HepG2 (cell line): ENCODE measurements around the gene FSD2. TPM values are rescaled to one million over a fixed set of nuclear protein-coding genes. Genes with fewer than 3 reads are reported as not detected.

Experiments used
- AHR ChIP-seq: IDR thresholded peaks from 2 replicates; pipeline ENCODE4 v1.6.1; 2018; ENCODE audit warnings: missing genetic modification reagents, missing compliant biosample characterization
- CAMTA2 ChIP-seq: sonication (generic); formaldehyde crosslinking; IDR thresholded peaks from 2 replicates; pipeline ENCODE4 v1.4.0; 2020; ENCODE audit warnings: mild to moderate bottlenecking, missing genetic modification reagents, borderline replicate concordance
- CEBPG ChIP-seq: IDR thresholded peaks from 2 replicates; pipeline ENCODE4 v1.6.1; 2016
- CREBL2 ChIP-seq: sonication (generic); formaldehyde crosslinking; IDR thresholded peaks from 2 replicates; pipeline ENCODE4 v1.8.1; 2023; ENCODE audit warnings: missing genetic modification reagents, mild to moderate bottlenecking, borderline replicate concordance
- DMAP1 ChIP-seq: IDR thresholded peaks from 2 replicates; pipeline ENCODE4 v1.6.1; 2016
- ELK4 ChIP-seq: sonication (generic); formaldehyde crosslinking; IDR thresholded peaks from 2 replicates; pipeline ENCODE4 v1.9.0; 2021; ENCODE audit warnings: missing genetic modification reagents, borderline replicate concordance
- FOSL1 ChIP-seq: sonication (generic); formaldehyde crosslinking; IDR thresholded peaks from 2 replicates; pipeline ENCODE4 v1.9.0; 2021; ENCODE audit warnings: missing genetic modification reagents, borderline replicate concordance
- GATAD2A ChIP-seq: IDR thresholded peaks from 2 replicates; pipeline ENCODE4 v1.6.1; 2016
- GMEB2 ChIP-seq: IDR thresholded peaks from 2 replicates; pipeline ENCODE4 v1.6.1; 2016; ENCODE audit warnings: missing biosample characterization, missing genetic modification reagents, low read depth
- IKZF5 ChIP-seq: IDR thresholded peaks from 2 replicates; pipeline ENCODE4 v1.6.1; 2018; ENCODE audit warnings: missing genetic modification reagents, mild to moderate bottlenecking, missing compliant biosample characterization
- KAT8 ChIP-seq: IDR thresholded peaks from 2 replicates; pipeline ENCODE4 v1.6.1; 2016; ENCODE audit warnings: missing genetic modification reagents, missing compliant biosample characterization
- KDM2A ChIP-seq: sonication (generic); formaldehyde crosslinking; IDR thresholded peaks from 2 replicates; pipeline ENCODE4 v1.4.0; 2020; ENCODE audit warnings: low read depth, missing genetic modification reagents, borderline replicate concordance
- MEF2D ChIP-seq: sonication (generic); formaldehyde crosslinking; IDR thresholded peaks from 2 replicates; pipeline ENCODE4 v1.5.1; 2020; ENCODE audit warnings: mild to moderate bottlenecking, missing genetic modification reagents
- MIXL1 ChIP-seq: IDR thresholded peaks from 2 replicates; pipeline ENCODE4 v1.6.1; 2016
- MTF1 ChIP-seq: sonication (generic); formaldehyde crosslinking; IDR thresholded peaks from 2 replicates; pipeline ENCODE4 v1.5.0; 2020; ENCODE audit warnings: missing genetic modification reagents
- NCOR1 ChIP-seq: fragments of 200-600 bp; sonication (generic); IDR thresholded peaks from 2 replicates; pipeline ENCODE4 v1.7.0; 2017; ENCODE audit warnings: antibody characterized with exemption, low read length, borderline replicate concordance
- REPIN1 ChIP-seq: sonication (generic); formaldehyde crosslinking; IDR thresholded peaks from 2 replicates; pipeline ENCODE4 v1.8.0; 2022; ENCODE audit warnings: missing genetic modification reagents, low read depth, mild to moderate bottlenecking, borderline replicate concordance
- SAFB2 ChIP-seq: sonication (generic); formaldehyde crosslinking; IDR thresholded peaks from 2 replicates; pipeline ENCODE4 v1.5.1; 2020; ENCODE audit warnings: missing genetic modification reagents, low read depth, mild to moderate bottlenecking, borderline replicate concordance
- SRF ChIP-seq: IDR thresholded peaks from 2 replicates; pipeline ENCODE4 v1.6.1; 2011; ENCODE audit warnings: mild to moderate bottlenecking, low read depth, low read length, moderate library complexity
- TOE1 ChIP-seq: sonication (generic); formaldehyde crosslinking; IDR thresholded peaks from 2 replicates; pipeline ENCODE4 v1.4.0; 2020; ENCODE audit warnings: mild to moderate bottlenecking, missing genetic modification reagents
- ZBTB34 ChIP-seq: sonication (generic); formaldehyde crosslinking; IDR thresholded peaks from 2 replicates; pipeline ENCODE4 v1.8.0; 2022; ENCODE audit warnings: mild to moderate bottlenecking, missing genetic modification reagents
- ZBTB37 ChIP-seq: sonication (generic); formaldehyde crosslinking; IDR thresholded peaks from 2 replicates; pipeline ENCODE4 v1.4.0; 2020; ENCODE audit warnings: mild to moderate bottlenecking, missing genetic modification reagents
- ZNF460 ChIP-seq: sonication (generic); formaldehyde crosslinking; IDR thresholded peaks from 2 replicates; pipeline ENCODE4 v1.5.1; 2020; ENCODE audit warnings: missing genetic modification reagents, mild to moderate bottlenecking, borderline replicate concordance
- ZNF547 ChIP-seq: sonication (generic); formaldehyde crosslinking; IDR thresholded peaks from 2 replicates; pipeline ENCODE4 v1.5.1; 2020; ENCODE audit warnings: mild to moderate bottlenecking, missing genetic modification reagents
- polyA plus RNA-seq, 8 experiments: library from polyadenylated mRNA; depleted of rRNA in 3 of 8; stranded (reverse) in 7 of 8; unstranded in 1 of 8; fragments of >200 nt; fragmentation: Illumina TruSeq in 4 of 8; extraction: Trizol in 4 of 8; gene quantifications; 2 replicates each; pipeline versions ENCODE4 v1.2.1 to v1.2.3, GENCODE V29; 2011 to 2016; ENCODE audit warnings: low read depth in 4 of 8, missing spikeins in 1 of 8, mixed read lengths in 1 of 8; ENCODE audit not compliant: insufficient read depth in 1 of 8
- total RNA-seq, 5 experiments: library from RNA; depleted of rRNA; stranded (reverse); fragments of >200 nt; fragmentation: Illumina TruSeq; extraction: Trizol; gene quantifications; 2 replicates each; pipeline ENCODE4 v1.2.3, GENCODE V29; 2016; ENCODE audit warnings: low read depth in 1 of 5

Gene FSD2
- total and polyA plus RNA-seq, 2 of the 13 experiments (the other 11 are each of a cell fraction or from before 2014, with no cell fraction given), result not detected

- no peak for TF ChIP-seq ZBTB34 (CRISPR knock-in tag)
- 0 out of 2 replicates have a peak, but pooled peaks have one; percentile 14 for TF ChIP-seq GATAD2A (CRISPR knock-in tag)
- TF ChIP-seq CEBPG (CRISPR knock-in tag), result peak; percentile 79
- TF ChIP-seq MEF2D (CRISPR knock-in tag), result no peak
- no peak for TF ChIP-seq NCOR1
- peak; percentile 63; the same call in 1 of the 2 replicates for TF ChIP-seq KAT8
- TF ChIP-seq FOSL1 (CRISPR knock-in tag), result no peak
- TF ChIP-seq MIXL1, result no peak
- peak; percentile 50; the same call in 1 of the 2 replicates for TF ChIP-seq IKZF5
- no peak for TF ChIP-seq CREBL2
- peak; percentile 58 for TF ChIP-seq DMAP1
- TF ChIP-seq GMEB2 (CRISPR knock-in tag), result no peak
- TF ChIP-seq SRF, result no peak
- no peak for TF ChIP-seq AHR
- 0 out of 2 replicates have a peak, but pooled peaks have one; percentile 34 for TF ChIP-seq REPIN1 (CRISPR knock-in tag)
- no peak for TF ChIP-seq MTF1 (CRISPR knock-in tag)
- no peak; the same call in 1 of the 2 replicates for TF ChIP-seq SAFB2 (CRISPR knock-in tag)
- TF ChIP-seq CAMTA2, result 0 out of 2 replicates have a peak, but pooled peaks have one; percentile 46
- TF ChIP-seq ZBTB37 (CRISPR knock-in tag), result no peak
- TF ChIP-seq ZNF460 (CRISPR knock-in tag), result no peak
- no peak for TF ChIP-seq TOE1 (CRISPR knock-in tag)
- TF ChIP-seq ELK4 (CRISPR knock-in tag), result no peak
- peak; percentile 42; the same call in 1 of the 2 replicates for TF ChIP-seq ZNF547 (CRISPR knock-in tag)
- TF ChIP-seq KDM2A, result peak; percentile 93; the same call in 1 of the 2 replicates
These were observed 3.6 kb upstream of the FSD2 start, which contains the start of gene WHAMM (continued) for GRCh38 chr15:82809308-82810060.
